Measurements from ENCODE around the gene DTL.
A peak's percentile ranks its signal among the peaks of the same experiment; 100 is the strongest.
"Not testable (repeated sequence)": the region's sequence is repeated elsewhere in the genome, so short reads cannot be mapped to it uniquely, and the experiment has no call there.

Gene DTL, protein sequence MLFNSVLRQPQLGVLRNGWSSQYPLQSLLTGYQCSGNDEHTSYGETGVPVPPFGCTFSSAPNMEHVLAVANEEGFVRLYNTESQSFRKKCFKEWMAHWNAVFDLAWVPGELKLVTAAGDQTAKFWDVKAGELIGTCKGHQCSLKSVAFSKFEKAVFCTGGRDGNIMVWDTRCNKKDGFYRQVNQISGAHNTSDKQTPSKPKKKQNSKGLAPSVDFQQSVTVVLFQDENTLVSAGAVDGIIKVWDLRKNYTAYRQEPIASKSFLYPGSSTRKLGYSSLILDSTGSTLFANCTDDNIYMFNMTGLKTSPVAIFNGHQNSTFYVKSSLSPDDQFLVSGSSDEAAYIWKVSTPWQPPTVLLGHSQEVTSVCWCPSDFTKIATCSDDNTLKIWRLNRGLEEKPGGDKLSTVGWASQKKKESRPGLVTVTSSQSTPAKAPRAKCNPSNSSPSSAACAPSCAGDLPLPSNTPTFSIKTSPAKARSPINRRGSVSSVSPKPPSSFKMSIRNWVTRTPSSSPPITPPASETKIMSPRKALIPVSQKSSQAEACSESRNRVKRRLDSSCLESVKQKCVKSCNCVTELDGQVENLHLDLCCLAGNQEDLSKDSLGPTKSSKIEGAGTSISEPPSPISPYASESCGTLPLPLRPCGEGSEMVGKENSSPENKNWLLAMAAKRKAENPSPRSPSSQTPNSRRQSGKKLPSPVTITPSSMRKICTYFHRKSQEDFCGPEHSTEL

DNA sequence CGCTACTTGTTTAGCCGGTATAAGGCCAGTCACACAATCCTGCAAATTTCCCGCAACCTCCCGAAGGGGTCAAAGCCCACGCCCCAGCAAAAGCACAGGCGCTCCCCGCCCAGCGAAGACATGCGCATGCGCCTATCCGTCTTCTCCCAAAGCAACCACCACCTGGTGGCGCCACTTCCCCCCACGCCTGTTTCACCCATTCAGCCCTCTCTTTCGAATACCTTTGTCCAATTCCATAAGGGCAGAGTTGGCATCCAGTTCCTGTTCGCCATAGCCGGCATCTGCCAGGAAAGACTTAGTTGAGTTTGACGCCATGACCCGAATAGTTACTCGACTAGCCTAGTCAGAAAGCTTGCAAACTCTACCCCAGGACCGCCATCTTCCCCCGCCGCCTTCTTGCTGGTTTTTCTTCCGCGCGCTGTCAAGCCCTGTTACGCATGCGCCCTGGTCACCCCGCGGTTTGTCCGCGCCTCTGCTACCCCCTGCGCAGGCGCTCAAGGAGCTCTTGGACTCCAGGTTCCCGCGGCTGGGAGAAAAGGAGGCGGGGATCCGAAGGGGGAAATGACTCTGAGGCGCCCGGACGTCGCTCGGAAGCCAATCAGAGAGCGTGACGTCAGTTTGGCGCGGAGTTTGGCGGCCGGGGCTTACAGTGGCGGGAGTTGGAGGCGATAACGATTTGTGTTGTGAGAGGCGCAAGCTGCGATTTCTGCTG, at the start of gene DTL, which contains the start of gene INTS7:
Gene DTL (plus strand): TSS at position 626 of the 712 bp plus-strand sequence. CDS start 143 bp downstream, outside the sequence.
Gene INTS7 (minus strand): TSS at position 435 of the 712 bp plus-strand sequence. CDS start 120 bp downstream, at position 315.
- no peaks in the 10 kb centered on the region for H3K9me3 ChIP-seq (ENCODE audit: control insufficient read depth, low read depth, low read length)
- H3K27ac ChIP-seq (ENCODE audit: low read length), result peak within 1 kb of the TSS; percentile 89
- peak within 1 kb of the TSS; percentile 98 for H3K9ac ChIP-seq (ENCODE audit: low read length)
- H3K27me3 ChIP-seq (ENCODE audit: control insufficient read depth, insufficient read depth, low read length), result no peaks in the 10 kb centered on the region
- H3K36me3 ChIP-seq (ENCODE audit: control insufficient read depth, low read depth, low read length), result peaks cover 7% of the 10 kb centered on the region
- peak within 1 kb of the TSS; percentile 100 for H3K4me3 ChIP-seq (ENCODE audit: low read length)
- H3K4me1 ChIP-seq (ENCODE audit: control insufficient read depth, low read depth, low read length), result peaks cover 6% of the 10 kb centered on the region

GRCh38 chr1:211986628-211987254, 48.8 kb upstream of the DTL start:
- no peak overlapping the region for H3K9ac ChIP-seq (ENCODE audit: low read length)
- no peak overlapping the region for H3K4me3 ChIP-seq (ENCODE audit: low read length)
- H3K36me3 ChIP-seq (ENCODE audit: control insufficient read depth, low read depth, low read length), result peaks cover 12% of the 10 kb centered on the region
- H3K9me3 ChIP-seq (ENCODE audit: control insufficient read depth, low read depth, low read length), result no peaks in the 10 kb centered on the region
- no peak overlapping the region for H3K27ac ChIP-seq (ENCODE audit: low read length)
- H3K27me3 ChIP-seq (ENCODE audit: control insufficient read depth, insufficient read depth, low read length), result no peaks in the 10 kb centered on the region
- no peaks in the 10 kb centered on the region for H3K4me1 ChIP-seq (ENCODE audit: control insufficient read depth, low read depth, low read length)

DNA sequence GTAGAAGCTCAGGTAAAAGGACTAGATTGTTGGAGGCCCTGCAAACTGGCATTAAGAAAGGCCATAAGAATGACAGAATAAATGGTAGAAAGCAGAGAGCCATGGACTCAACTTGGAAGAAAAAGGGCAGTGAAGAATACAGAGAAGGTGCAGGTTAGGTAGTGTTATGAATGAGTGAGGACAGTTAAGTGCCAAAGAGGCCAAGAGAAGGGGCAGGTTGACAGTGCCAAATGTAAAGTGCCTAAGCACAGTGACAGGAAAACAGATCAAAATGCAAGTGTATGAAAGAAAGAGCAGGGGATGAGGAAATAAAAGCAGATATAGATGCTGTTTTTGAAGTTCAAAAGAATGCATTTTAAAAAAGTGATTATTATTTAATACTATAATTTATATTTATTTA, 43.9 kb upstream of the DTL start:
- Histone ChIP-seq H3K9ac (ENCODE audit: low read length) (no peak overlapping the region), H3K4me3 (ENCODE audit: low read length) (no peak overlapping the region), H3K9me3 (ENCODE audit: control insufficient read depth, low read depth, low read length) (no peaks in the 10 kb centered on the region), H3K4me1 (ENCODE audit: control insufficient read depth, low read depth, low read length) (no peaks in the 10 kb centered on the region), H3K27me3 (ENCODE audit: control insufficient read depth, insufficient read depth, low read length) (no peaks in the 10 kb centered on the region), H3K27ac (ENCODE audit: low read length) (no peak overlapping the region), H3K36me3 (ENCODE audit: control insufficient read depth, low read depth, low read length) (peaks cover 7% of the 10 kb centered on the region)

DNA sequence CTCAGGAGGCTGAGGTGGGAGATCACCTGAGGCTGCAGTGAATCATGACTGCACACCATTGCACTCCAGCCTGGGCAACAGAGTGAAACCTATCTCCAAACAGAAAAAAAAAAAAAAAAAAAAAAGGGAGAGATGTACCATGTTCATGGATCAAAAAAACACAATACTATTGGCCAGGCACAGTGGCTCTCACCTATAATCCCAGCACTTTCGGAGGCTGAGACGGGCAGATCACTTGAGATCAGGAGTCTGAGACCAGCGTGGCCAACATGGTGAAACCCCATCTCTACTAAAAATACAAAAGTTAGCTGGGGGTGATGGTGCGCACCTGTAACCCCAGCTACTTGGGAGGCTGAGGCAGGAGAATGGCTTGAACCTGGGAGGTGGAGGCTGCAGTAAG, 38.1 kb upstream of the DTL start:
- not testable (repeated sequence) for H3K9ac ChIP-seq (ENCODE audit: low read length); H3K9me3 ChIP-seq (ENCODE audit: control insufficient read depth, low read depth, low read length); H3K27me3 ChIP-seq (ENCODE audit: control insufficient read depth, insufficient read depth, low read length); H3K4me1 ChIP-seq (ENCODE audit: control insufficient read depth, low read depth, low read length); H3K36me3 ChIP-seq (ENCODE audit: control insufficient read depth, low read depth, low read length); H3K4me3 ChIP-seq (ENCODE audit: low read length); H3K27ac ChIP-seq (ENCODE audit: low read length)

DNA sequence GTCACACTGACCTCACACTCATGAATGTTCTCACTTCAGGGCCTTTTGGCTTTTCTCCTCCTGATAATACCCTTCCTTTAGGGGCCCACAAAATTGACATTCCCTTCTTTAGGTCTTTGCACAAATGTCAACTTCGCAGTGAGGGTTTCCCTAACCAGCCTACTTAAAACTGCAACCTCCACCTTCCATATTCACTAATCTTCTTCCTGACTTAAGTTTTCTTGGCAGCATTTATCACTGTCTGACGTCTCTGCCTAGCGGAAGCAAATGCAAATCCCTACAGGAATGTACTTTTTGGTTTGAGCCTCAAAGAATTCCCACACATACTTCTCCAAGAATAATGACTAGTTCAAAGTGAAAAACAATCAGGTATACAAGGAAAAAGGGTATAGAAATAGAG, 33.0 kb upstream of the DTL start:
- H3K27me3 ChIP-seq (ENCODE audit: control insufficient read depth, insufficient read depth, low read length), result no peaks in the 10 kb centered on the region
- H3K9me3 ChIP-seq (ENCODE audit: control insufficient read depth, low read depth, low read length), result no peaks in the 10 kb centered on the region
- H3K36me3 ChIP-seq (ENCODE audit: control insufficient read depth, low read depth, low read length), result peaks cover 25% of the 10 kb centered on the region
- H3K9ac ChIP-seq (ENCODE audit: low read length), result no peak overlapping the region
- no peaks in the 10 kb centered on the region for H3K4me1 ChIP-seq (ENCODE audit: control insufficient read depth, low read depth, low read length)
- no peak overlapping the region for H3K4me3 ChIP-seq (ENCODE audit: low read length)
- H3K27ac ChIP-seq (ENCODE audit: low read length), result no peak overlapping the region

- Histone ChIP-seq H3K9ac (ENCODE audit: low read length) (no peak overlapping the region), H3K4me1 (ENCODE audit: control insufficient read depth, low read depth, low read length) (no peaks in the 10 kb centered on the region), H3K9me3 (ENCODE audit: control insufficient read depth, low read depth, low read length) (no peaks in the 10 kb centered on the region), H3K27ac (ENCODE audit: low read length) (no peak overlapping the region), H3K36me3 (ENCODE audit: control insufficient read depth, low read depth, low read length) (peaks cover 22% of the 10 kb centered on the region), H3K4me3 (ENCODE audit: low read length) (no peak overlapping the region), H3K27me3 (ENCODE audit: control insufficient read depth, insufficient read depth, low read length) (no peaks in the 10 kb centered on the region)
These were observed 30.5 kb upstream of the DTL start for GRCh38 chr1:212004895-212005608.

DNA sequence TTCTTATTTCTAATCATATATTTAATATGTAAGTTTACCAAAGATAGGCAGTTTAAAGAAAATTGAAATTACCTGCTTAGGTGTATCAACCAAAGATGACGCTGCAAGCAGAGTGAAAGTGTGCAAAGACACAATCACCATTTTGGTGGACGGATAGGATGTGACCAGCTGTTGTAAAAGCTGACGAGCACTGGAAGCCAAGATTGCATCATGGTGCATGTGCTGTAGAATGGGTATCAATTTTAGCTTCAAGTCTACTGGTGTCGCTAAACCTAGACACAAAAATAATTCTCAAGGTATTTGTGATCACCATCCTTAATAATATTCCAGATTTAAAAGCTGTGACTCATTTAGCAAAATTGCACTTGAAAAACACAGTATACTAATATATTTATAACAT, 28.4 kb upstream of the DTL start:
- no peak overlapping the region for H3K27ac ChIP-seq (ENCODE audit: low read length)
- H3K9me3 ChIP-seq (ENCODE audit: control insufficient read depth, low read depth, low read length), result no peaks in the 10 kb centered on the region
- H3K36me3 ChIP-seq (ENCODE audit: control insufficient read depth, low read depth, low read length), result peaks cover 25% of the 10 kb centered on the region
- H3K9ac ChIP-seq (ENCODE audit: low read length), result no peak overlapping the region
- no peaks in the 10 kb centered on the region for H3K4me1 ChIP-seq (ENCODE audit: control insufficient read depth, low read depth, low read length)
- no peak overlapping the region for H3K4me3 ChIP-seq (ENCODE audit: low read length)
- H3K27me3 ChIP-seq (ENCODE audit: control insufficient read depth, insufficient read depth, low read length), result no peaks in the 10 kb centered on the region

DNA sequence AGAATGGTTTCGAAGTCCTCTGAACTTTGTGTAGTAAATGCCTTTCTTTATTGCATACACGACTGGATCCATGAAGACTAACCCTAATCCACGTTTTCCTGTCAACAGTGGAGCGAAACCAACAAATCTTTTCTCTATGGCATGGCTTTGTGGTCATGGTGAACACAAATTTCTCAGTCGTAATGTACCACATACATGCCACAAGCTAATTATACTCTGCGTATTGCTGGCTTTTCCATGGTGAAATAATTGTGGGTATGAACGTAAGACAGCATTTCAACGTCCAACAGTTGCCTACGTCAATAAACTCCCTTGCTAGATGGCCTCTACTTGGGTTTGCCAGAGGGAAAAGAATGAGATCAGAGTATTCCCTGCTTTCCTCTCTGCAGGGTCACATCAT, 27.7 kb upstream of the DTL start:
- Histone ChIP-seq H3K4me3 (ENCODE audit: low read length) (no peak overlapping the region), H3K9ac (ENCODE audit: low read length) (no peak overlapping the region), H3K27ac (ENCODE audit: low read length) (no peak overlapping the region), H3K4me1 (ENCODE audit: control insufficient read depth, low read depth, low read length) (no peaks in the 10 kb centered on the region), H3K36me3 (ENCODE audit: control insufficient read depth, low read depth, low read length) (peaks cover 25% of the 10 kb centered on the region), H3K9me3 (ENCODE audit: control insufficient read depth, low read depth, low read length) (no peaks in the 10 kb centered on the region), H3K27me3 (ENCODE audit: control insufficient read depth, insufficient read depth, low read length) (no peaks in the 10 kb centered on the region)

DNA sequence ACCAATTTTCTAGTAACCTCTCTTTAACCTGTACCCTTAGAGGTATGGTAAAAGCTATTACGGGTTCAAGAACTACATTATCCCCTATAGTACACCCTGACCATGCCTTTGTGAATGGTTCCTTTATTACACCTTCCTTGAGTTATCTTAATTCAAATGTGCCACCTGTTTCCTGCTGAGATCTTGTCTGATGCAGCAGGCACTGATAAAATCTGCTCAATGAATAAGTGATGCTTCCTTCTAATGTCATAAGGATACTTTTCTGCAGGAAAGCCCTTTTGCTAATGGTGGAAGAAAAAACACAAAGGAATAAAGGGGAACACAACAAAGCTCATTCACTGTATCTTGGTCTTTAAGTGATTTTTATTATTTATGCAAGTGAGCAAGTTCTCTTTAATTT, 26.0 kb upstream of the DTL start:
- Histone ChIP-seq H3K9ac (ENCODE audit: low read length) (no peak overlapping the region), H3K27me3 (ENCODE audit: control insufficient read depth, insufficient read depth, low read length) (no peaks in the 10 kb centered on the region), H3K36me3 (ENCODE audit: control insufficient read depth, low read depth, low read length) (peaks cover 25% of the 10 kb centered on the region), H3K4me3 (ENCODE audit: low read length) (no peak overlapping the region), H3K9me3 (ENCODE audit: control insufficient read depth, low read depth, low read length) (no peaks in the 10 kb centered on the region), H3K4me1 (ENCODE audit: control insufficient read depth, low read depth, low read length) (no peaks in the 10 kb centered on the region), H3K27ac (ENCODE audit: low read length) (no peak overlapping the region)

- Histone ChIP-seq H3K27ac (ENCODE audit: low read length) (no peak overlapping the region), H3K4me3 (ENCODE audit: low read length) (no peak overlapping the region), H3K36me3 (ENCODE audit: control insufficient read depth, low read depth, low read length) (peaks cover 22% of the 10 kb centered on the region)
These were observed 25.5 kb upstream of the DTL start for GRCh38 chr1:212010004-212010403.

More at GRCh38 chr1:212010004-212010403, 25.5 kb upstream of the DTL start:
- Histone ChIP-seq H3K27me3 (ENCODE audit: control insufficient read depth, insufficient read depth, low read length) (no peaks in the 10 kb centered on the region), H3K9ac (ENCODE audit: low read length) (no peak overlapping the region), H3K9me3 (ENCODE audit: control insufficient read depth, low read depth, low read length) (no peaks in the 10 kb centered on the region), H3K4me1 (ENCODE audit: control insufficient read depth, low read depth, low read length) (no peaks in the 10 kb centered on the region)
